GM06990 (cell line): ENCODE data around the gene TOM1L2.

Experiments used
- DNase-seq: peaks from one replicate; pipeline ENCODE4 v3.0.0-alpha.2; 2011; ENCODE audit not compliant: insufficient read length; ENCODE audit errors: extremely low read depth
- H3K27me3 ChIP-seq: replicated peaks from 2 replicates; pipeline ENCODE4 v1.6.0; 2011; ENCODE audit warnings: low read length; ENCODE audit not compliant: control insufficient read depth, insufficient read depth
- H3K36me3 ChIP-seq: 2 replicates; pipeline ENCODE4 v1.5.1; 2011; ENCODE audit warnings: low read length; ENCODE audit not compliant: control insufficient read depth, insufficient read depth
- H3K4me3 ChIP-seq: replicated peaks from 2 replicates; pipeline ENCODE4 v1.5.1; 2011; ENCODE audit warnings: low read depth, mild to moderate bottlenecking, control low read depth, low read length
- CTCF ChIP-seq: IDR thresholded peaks from 2 replicates; pipeline ENCODE4 v1.5.1; 2011; ENCODE audit warnings: low read length, control low read depth, mild to moderate bottlenecking, inconsistent platforms; ENCODE audit not compliant: insufficient read depth, poor library complexity, severe bottlenecking

The TOM1L2 gene

GRCh38 chr17:17847726-17848125, 124.5 kb downstream of the TOM1L2 start:
- no peak for TF ChIP-seq CTCF
- Histone ChIP-seq H3K27me3 (no peaks in the 10 kb centered on the region), H3K36me3 (no peaks in the 10 kb centered on the region), H3K4me3 (no peak overlapping the region)
- no peak for DNase-seq

- Histone ChIP-seq H3K36me3 (no peaks in the 10 kb centered on the region), H3K27me3 (no peaks in the 10 kb centered on the region), H3K4me3 (no peak overlapping the region)
- TF ChIP-seq CTCF = no peak
- DNase-seq = no peak
Measured at GRCh38 chr17:17847118-17847689, 125.0 kb downstream of the TOM1L2 start.

GRCh38 chr17:17846645-17847044, 125.6 kb downstream of the TOM1L2 start:
- Histone ChIP-seq H3K36me3 (no peaks in the 10 kb centered on the region), H3K27me3 (no peaks in the 10 kb centered on the region), H3K4me3 (no peak overlapping the region)
- no peak for DNase-seq
- TF ChIP-seq CTCF = no peak

- Histone ChIP-seq H3K4me3 (no peak overlapping the region), H3K27me3 (no peaks in the 10 kb centered on the region), H3K36me3 (no peaks in the 10 kb centered on the region)
- no peak for TF ChIP-seq CTCF
- DNase-seq = no peak
Measured at GRCh38 chr17:17846003-17846402, 126.2 kb downstream of the TOM1L2 start.

- Histone ChIP-seq H3K27me3 (no peaks in the 10 kb centered on the region), H3K4me3 (no peak overlapping the region), H3K36me3 (no peaks in the 10 kb centered on the region)
- DNase-seq = no peak
- no peak for TF ChIP-seq CTCF
Measured at GRCh38 chr17:17845046-17845775, 127.0 kb downstream of the TOM1L2 start.
